ENCODE data around the gene SEMA3B. TPM values are rescaled to one million over a fixed set of nuclear protein-coding genes. Genes with fewer than 3 reads are reported as not detected.

SEMA3B gene
- polyA plus RNA-seq, 3 donors, result 0.56 TPM; not detected in 2

DNA sequence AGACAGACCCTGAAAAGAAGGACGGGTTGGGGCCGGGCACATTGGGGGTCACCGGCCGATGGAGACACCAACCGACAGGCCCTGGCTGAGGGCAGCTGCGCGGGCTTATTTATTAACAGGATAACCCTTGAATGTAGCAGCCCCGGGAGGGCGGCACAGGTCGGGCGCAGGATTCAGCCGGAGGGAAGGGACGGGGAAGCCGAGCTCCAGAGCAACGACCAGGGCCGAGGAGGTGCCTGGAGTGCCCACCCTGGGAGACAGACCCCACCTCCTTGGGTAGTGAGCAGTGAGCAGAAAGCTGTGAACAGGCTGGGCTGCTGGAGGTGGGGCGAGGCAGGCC, 7.8 kb downstream of the SEMA3B start:
- peaks cover 16 to 34% of the 10 kb centered on the region in 2 donors for H3K4me1 ChIP-seq (ENCODE audit: control insufficient read depth in 1 of 2, insufficient read depth in 2 of 2, low read length in 2 of 2)
- H3K9me3 ChIP-seq (replicated peaks in 1 of 2; ENCODE audit: control insufficient read depth in 1 of 2, insufficient read depth in 1 of 2, low read length in 2 of 2), result peaks cover 3 to 11% of the 10 kb centered on the region in 2 donors
- peaks cover 42 to 62% (median 57%) of the 10 kb centered on the region in 3 donors for H3K27me3 Mint-ChIP-seq (ENCODE audit: low read depth in 3 of 3)
- H3K4me3 ChIP-seq (replicated peaks in 1 of 3; ENCODE audit: low read depth in 2 of 3, low read length in 3 of 3), result no peak overlapping the region
- no peak overlapping the region for H3K27ac ChIP-seq (ENCODE audit: low read depth in 1 of 2, low read length in 2 of 2)
- H3K36me3 Mint-ChIP-seq, result peaks cover 6 to 8% of the 10 kb centered on the region in 2 donors
- no peaks in the 10 kb centered on the region for H3K36me3 ChIP-seq (replicated peaks in 1 of 2; ENCODE audit: control insufficient read depth in 1 of 2, insufficient read depth in 2 of 2, low read length in 2 of 2)
- no peak for DNase-seq
- H3K4me3 Mint-ChIP-seq, result peak overlapping the region in 1 of 2 donors; percentile 65
- no peak overlapping the region for H3K9ac ChIP-seq (ENCODE audit: insufficient read depth, low read length, poor library complexity, severe bottlenecking)
- no peak overlapping the region for H3K27ac Mint-ChIP-seq
- 70% methylated on average over 16 of the region's 17 CpGs for WGBS (ENCODE audit: insufficient coverage)
- H3K4me2 ChIP-seq (replicated peaks; ENCODE audit: extremely low read depth, low read length, poor library complexity, severe bottlenecking), result no peak overlapping the region
- no peaks in the 10 kb centered on the region for H4K20me1 ChIP-seq (ENCODE audit: insufficient read depth, low read length)
- TF ChIP-seq, protein P1, sequence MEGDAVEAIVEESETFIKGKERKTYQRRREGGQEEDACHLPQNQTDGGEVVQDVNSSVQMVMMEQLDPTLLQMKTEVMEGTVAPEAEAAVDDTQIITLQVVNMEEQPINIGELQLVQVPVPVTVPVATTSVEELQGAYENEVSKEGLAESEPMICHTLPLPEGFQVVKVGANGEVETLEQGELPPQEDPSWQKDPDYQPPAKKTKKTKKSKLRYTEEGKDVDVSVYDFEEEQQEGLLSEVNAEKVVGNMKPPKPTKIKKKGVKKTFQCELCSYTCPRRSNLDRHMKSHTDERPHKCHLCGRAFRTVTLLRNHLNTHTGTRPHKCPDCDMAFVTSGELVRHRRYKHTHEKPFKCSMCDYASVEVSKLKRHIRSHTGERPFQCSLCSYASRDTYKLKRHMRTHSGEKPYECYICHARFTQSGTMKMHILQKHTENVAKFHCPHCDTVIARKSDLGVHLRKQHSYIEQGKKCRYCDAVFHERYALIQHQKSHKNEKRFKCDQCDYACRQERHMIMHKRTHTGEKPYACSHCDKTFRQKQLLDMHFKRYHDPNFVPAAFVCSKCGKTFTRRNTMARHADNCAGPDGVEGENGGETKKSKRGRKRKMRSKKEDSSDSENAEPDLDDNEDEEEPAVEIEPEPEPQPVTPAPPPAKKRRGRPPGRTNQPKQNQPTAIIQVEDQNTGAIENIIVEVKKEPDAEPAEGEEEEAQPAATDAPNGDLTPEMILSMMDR (IDR thresholded peaks at IDR 0.05), result no peak
- intact Hi-C loops (cut with micrococcal nuclease), result no loop called here
- no peak overlapping the region for H2AFZ ChIP-seq (ENCODE audit: insufficient read depth, low read depth, low read length, poor library complexity, severe bottlenecking)
- no peaks in the 10 kb centered on the region for H3K79me2 ChIP-seq (ENCODE audit: insufficient read depth, low read length)
- H3K9me3 Mint-ChIP-seq, result peaks cover 0 to 18% (median 13%) of the 10 kb centered on the region in 7 donors
- peaks cover 26% of the 10 kb centered on the region for H3K4me1 Mint-ChIP-seq
- peaks cover 24 to 50% of the 10 kb centered on the region in 2 donors for H3K27me3 ChIP-seq (ENCODE audit: control insufficient read depth in 2 of 2, insufficient read depth in 2 of 2, low read length in 2 of 2)

DNA sequence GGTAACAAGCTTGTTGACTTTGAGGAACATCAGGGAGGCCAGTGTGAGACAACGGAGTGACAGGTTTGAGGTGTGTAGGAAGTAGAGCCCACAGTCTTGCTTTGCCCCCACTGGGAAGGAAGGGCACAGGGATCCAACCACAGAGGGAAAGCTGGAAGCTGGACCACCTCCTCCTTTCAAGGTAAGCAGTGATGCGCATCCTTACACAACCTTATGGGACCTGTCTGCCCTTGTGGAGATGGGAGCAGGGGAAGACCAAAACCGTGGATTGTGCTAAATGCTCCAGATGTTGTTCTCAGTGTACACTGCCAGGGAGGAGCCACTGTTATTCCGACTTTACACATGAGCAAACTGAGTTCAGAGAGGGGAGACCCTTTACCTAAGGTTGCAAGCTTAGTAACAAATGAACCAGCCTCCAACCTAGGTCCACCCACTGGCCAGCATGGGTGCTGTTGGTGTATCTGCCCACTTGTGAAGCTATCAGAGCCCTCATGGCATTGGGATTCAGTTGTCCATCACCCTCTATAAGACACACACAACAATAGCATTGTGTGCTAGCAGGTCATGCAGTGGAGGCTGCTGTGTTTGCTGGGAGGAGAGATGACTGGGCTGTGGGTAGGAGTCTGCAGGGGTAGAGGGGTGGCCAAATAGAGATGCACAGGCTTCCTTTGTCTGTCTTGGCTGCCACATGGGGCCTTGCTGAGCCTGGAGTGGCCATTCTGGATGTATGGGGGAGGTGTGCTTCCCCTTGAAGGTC, 9.4 kb downstream of the SEMA3B start:
- Histone ChIP-seq H3K27me3 (ENCODE audit: control insufficient read depth in 2 of 2, insufficient read depth in 2 of 2, low read length in 2 of 2) (peaks cover 24 to 47% of the 10 kb centered on the region in 2 donors), H3K27ac (ENCODE audit: low read depth in 1 of 2, low read length in 2 of 2) (no peak overlapping the region), H3K36me3 (replicated peaks in 1 of 2; ENCODE audit: control insufficient read depth in 1 of 2, insufficient read depth in 2 of 2, low read length in 2 of 2) (no peaks in the 10 kb centered on the region), H3K9ac (ENCODE audit: insufficient read depth, low read length, poor library complexity, severe bottlenecking) (no peak overlapping the region), H4K20me1 (ENCODE audit: insufficient read depth, low read length) (no peaks in the 10 kb centered on the region), H3K79me2 (ENCODE audit: insufficient read depth, low read length) (no peaks in the 10 kb centered on the region), H2AFZ (ENCODE audit: insufficient read depth, low read depth, low read length, poor library complexity, severe bottlenecking) (no peak overlapping the region), H3K4me2 (replicated peaks; ENCODE audit: extremely low read depth, low read length, poor library complexity, severe bottlenecking) (no peak overlapping the region), H3K9me3 (replicated peaks in 1 of 2; ENCODE audit: control insufficient read depth in 1 of 2, insufficient read depth in 1 of 2, low read length in 2 of 2) (peaks cover 3 to 11% of the 10 kb centered on the region in 2 donors), H3K4me3 (replicated peaks in 1 of 3; ENCODE audit: low read depth in 2 of 3, low read length in 3 of 3) (no peak overlapping the region), H3K4me1 (ENCODE audit: control insufficient read depth in 1 of 2, insufficient read depth in 2 of 2, low read length in 2 of 2) (peaks cover 12 to 28% of the 10 kb centered on the region in 2 donors)
- Mint-ChIP-seq H3K9me3 (peaks cover 0 to 18% (median 11%) of the 10 kb centered on the region in 7 donors), H3K36me3 (peaks cover 6 to 8% of the 10 kb centered on the region in 2 donors), H3K27me3 (ENCODE audit: low read depth in 3 of 3) (peaks cover 42 to 57% (median 51%) of the 10 kb centered on the region in 3 donors), H3K4me3 (peak overlapping the region in 1 of 2 donors; percentile 65), H3K27ac (peak overlapping the region in 1 of 7 donors; percentile 1), H3K4me1 (peaks cover 22% of the 10 kb centered on the region)
- intact Hi-C loops (cut with micrococcal nuclease), result no loop called here
- WGBS (ENCODE audit: insufficient coverage), result 93% methylated on average over 2 of the region's 4 CpGs
- TF ChIP-seq, protein P1 (IDR thresholded peaks at IDR 0.05), result no peak
- DNase-seq, result no peak

Measured in CD14-positive monocyte (primary cell).